HepG2 (cell line): ENCODE measurements around the gene RNF208. TPM values are rescaled to one million over a fixed set of nuclear protein-coding genes. Genes with fewer than 3 reads are reported as not detected.

Experiments used
- GABPA ChIP-seq, 2 experiments: IDR thresholded peaks; 2 replicates each; pipeline ENCODE4 v1.6.1; 2011 to 2016; ENCODE audit warnings: low read depth in 2 of 2, low read length in 1 of 2, missing biosample characterization in 1 of 2, missing genetic modification characterization in 1 of 2
- KAT7 ChIP-seq: IDR thresholded peaks from 2 replicates; pipeline ENCODE4 v1.6.1; 2018; ENCODE audit warnings: borderline replicate concordance, missing compliant biosample characterization
- KDM2A ChIP-seq: sonication (generic); formaldehyde crosslinking; IDR thresholded peaks from 2 replicates; pipeline ENCODE4 v1.4.0; 2020; ENCODE audit warnings: low read depth, missing genetic modification reagents, borderline replicate concordance
- NR2F6 ChIP-seq, 2 experiments: IDR thresholded peaks; 2 replicates each; pipeline ENCODE4 v1.6.1; 2016; ENCODE audit warnings: antibody characterized with exemption in 1 of 2, mild to moderate bottlenecking in 1 of 2
- SMARCC2 ChIP-seq: fragments of 450-650 bp; IDR thresholded peaks from 2 replicates; pipeline ENCODE4 v1.6.1; 2017; ENCODE audit warnings: antibody characterized with exemption, mild to moderate bottlenecking
- TEAD3 ChIP-seq: optimal IDR thresholded peaks from 2 replicates; pipeline ENCODE3; 2016; ENCODE audit warnings: borderline replicate concordance
- TGIF2 ChIP-seq: IDR thresholded peaks from 2 replicates; pipeline ENCODE4 v1.6.1; 2016; ENCODE audit warnings: control low read depth, missing compliant biosample characterization
- ZKSCAN8 ChIP-seq: IDR thresholded peaks from 2 replicates; pipeline ENCODE4 v1.6.1; 2016; ENCODE audit warnings: borderline replicate concordance, missing genetic modification reagents, missing compliant biosample characterization
- ZNF20 ChIP-seq: sonication (generic); formaldehyde crosslinking; IDR thresholded peaks from 2 replicates; pipeline ENCODE4 v1.4.0; 2020; ENCODE audit warnings: mild to moderate bottlenecking, moderate library complexity, missing genetic modification reagents
- ZNF446 ChIP-seq: sonication (generic); formaldehyde crosslinking; IDR thresholded peaks from 2 replicates; pipeline ENCODE4 v1.5.0; 2020; ENCODE audit warnings: mild to moderate bottlenecking, missing genetic modification reagents
- ZNF547 ChIP-seq: sonication (generic); formaldehyde crosslinking; IDR thresholded peaks from 2 replicates; pipeline ENCODE4 v1.5.1; 2020; ENCODE audit warnings: mild to moderate bottlenecking, missing genetic modification reagents
- ZNF75D ChIP-seq: sonication (generic); formaldehyde crosslinking; IDR thresholded peaks from 2 replicates; pipeline ENCODE4 v1.8.1; 2023; ENCODE audit warnings: missing genetic modification reagents, mild to moderate bottlenecking, borderline replicate concordance
- ZNF788 ChIP-seq: sonication (generic); formaldehyde crosslinking; IDR thresholded peaks from 2 replicates; pipeline ENCODE4 v1.5.0; 2020; ENCODE audit warnings: mild to moderate bottlenecking, missing genetic modification reagents, borderline replicate concordance
- ZSCAN25 ChIP-seq: sonication (generic); formaldehyde crosslinking; IDR thresholded peaks from 2 replicates; pipeline ENCODE4 v1.8.0; 2022; ENCODE audit warnings: mild to moderate bottlenecking, missing genetic modification reagents
- polyA plus RNA-seq, 8 experiments: library from polyadenylated mRNA; depleted of rRNA in 3 of 8; stranded (reverse) in 7 of 8; unstranded in 1 of 8; fragments of >200 nt; fragmentation: Illumina TruSeq in 4 of 8; extraction: Trizol in 4 of 8; gene quantifications; 2 replicates each; pipeline versions ENCODE4 v1.2.1 to v1.2.3, GENCODE V29; 2011 to 2016; ENCODE audit warnings: low read depth in 4 of 8, missing spikeins in 1 of 8, mixed read lengths in 1 of 8; ENCODE audit not compliant: insufficient read depth in 1 of 8
- total RNA-seq, 5 experiments: library from RNA; depleted of rRNA; stranded (reverse); fragments of >200 nt; fragmentation: Illumina TruSeq; extraction: Trizol; gene quantifications; 2 replicates each; pipeline ENCODE4 v1.2.3, GENCODE V29; 2016; ENCODE audit warnings: low read depth in 1 of 5
- TF ChIP-seq, protein P1 (sequence below): IDR thresholded peaks from 2 replicates; pipeline ENCODE4 v1.6.1; 2016; ENCODE audit warnings: low read depth
- TF ChIP-seq, protein P2 (sequence below): sonication (generic); formaldehyde crosslinking; IDR thresholded peaks from 2 replicates; pipeline ENCODE4 v1.5.0; 2020; ENCODE audit warnings: missing genetic modification reagents
- TF ChIP-seq, protein P3 (sequence below): IDR thresholded peaks from 2 replicates; pipeline ENCODE4 v1.6.1; 2016
- TF ChIP-seq, protein P4 (sequence below): sonication (generic); formaldehyde crosslinking; IDR thresholded peaks from 2 replicates; pipeline ENCODE4 v1.4.0; 2020; ENCODE audit warnings: low read depth, missing genetic modification reagents
- TF ChIP-seq, protein P5 (sequence below): sonication (generic); formaldehyde crosslinking; IDR thresholded peaks from 2 replicates; pipeline ENCODE4 v1.4.0; 2020; ENCODE audit warnings: missing genetic modification reagents

The RNF208 gene
- total and polyA plus RNA-seq, 2 of the 13 experiments (the other 11 are each of a cell fraction or from before 2014, with no cell fraction given): 1.6 to 2.1 TPM

DNA sequence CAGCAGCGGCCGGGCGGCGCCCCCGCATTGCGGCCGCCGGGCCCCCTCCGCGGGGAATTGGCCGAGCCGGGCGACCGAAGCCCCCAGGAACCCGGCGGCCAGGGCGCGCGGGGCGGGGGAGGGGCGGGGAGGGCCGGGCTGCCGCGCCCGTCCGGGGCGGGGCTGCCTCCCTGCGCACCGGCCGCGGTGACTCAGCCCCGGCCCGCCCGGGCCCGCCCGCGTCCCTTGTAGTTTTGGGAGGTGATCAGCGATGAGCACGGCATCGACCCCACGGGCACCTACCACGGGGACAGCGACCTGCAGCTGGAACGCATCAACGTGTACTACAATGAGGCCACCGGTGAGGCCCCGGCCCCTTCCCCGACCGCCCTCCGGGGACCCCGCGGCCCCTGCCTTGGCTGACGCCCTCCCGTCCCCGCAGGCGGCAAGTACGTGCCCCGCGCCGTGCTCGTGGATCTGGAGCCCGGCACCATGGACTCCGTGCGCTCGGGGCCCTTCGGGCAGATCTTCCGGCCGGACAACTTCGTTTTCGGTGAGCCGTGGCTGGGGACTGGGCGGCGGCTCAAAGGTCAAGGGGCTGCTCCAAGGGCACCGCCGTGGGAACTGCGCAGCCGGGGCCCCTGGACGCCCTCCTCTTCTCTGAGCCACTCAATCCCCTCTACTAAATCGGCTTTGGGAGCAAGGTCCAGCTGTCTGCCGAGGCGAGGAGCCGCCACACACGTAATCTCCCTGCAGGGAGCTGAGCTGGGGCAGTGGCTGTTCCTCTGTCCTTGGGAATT lies 19.6 kb upstream of the RNF208 start (continued):
- TF ChIP-seq, protein P1, sequence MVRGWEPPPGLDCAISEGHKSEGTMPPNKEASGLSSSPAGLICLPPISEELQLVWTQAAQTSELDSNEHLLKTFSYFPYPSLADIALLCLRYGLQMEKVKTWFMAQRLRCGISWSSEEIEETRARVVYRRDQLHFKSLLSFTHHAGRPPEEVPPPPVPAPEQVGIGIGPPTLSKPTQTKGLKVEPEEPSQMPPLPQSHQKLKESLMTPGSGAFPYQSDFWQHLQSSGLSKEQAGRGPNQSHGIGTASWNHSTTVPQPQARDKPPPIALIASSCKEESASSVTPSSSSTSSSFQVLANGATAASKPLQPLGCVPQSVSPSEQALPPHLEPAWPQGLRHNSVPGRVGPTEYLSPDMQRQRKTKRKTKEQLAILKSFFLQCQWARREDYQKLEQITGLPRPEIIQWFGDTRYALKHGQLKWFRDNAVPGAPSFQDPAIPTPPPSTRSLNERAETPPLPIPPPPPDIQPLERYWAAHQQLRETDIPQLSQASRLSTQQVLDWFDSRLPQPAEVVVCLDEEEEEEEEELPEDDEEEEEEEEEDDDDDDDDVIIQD (CRISPR knock-in tag): 0 out of 2 replicates have a peak, but pooled peaks have one; percentile 18
- TF ChIP-seq, protein P2, sequence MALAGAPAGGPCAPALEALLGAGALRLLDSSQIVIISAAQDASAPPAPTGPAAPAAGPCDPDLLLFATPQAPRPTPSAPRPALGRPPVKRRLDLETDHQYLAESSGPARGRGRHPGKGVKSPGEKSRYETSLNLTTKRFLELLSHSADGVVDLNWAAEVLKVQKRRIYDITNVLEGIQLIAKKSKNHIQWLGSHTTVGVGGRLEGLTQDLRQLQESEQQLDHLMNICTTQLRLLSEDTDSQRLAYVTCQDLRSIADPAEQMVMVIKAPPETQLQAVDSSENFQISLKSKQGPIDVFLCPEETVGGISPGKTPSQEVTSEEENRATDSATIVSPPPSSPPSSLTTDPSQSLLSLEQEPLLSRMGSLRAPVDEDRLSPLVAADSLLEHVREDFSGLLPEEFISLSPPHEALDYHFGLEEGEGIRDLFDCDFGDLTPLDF (CRISPR knock-in tag): no peak; the same call in 1 of the 2 replicates
- TF ChIP-seq ZNF75D (CRISPR knock-in tag) (no peak), TEAD3 (CRISPR knock-in tag) (no peak), GABPA (IDR thresholded peaks at IDR 0.05; ENCODE audit: low read depth, low read length) (no peak), GABPA (CRISPR knock-in tag; IDR thresholded peaks at IDR 0.05; ENCODE audit: low read depth) (no peak), ZNF547 (CRISPR knock-in tag) (0 out of 2 replicates have a peak, but pooled peaks have one; percentile 49), ZKSCAN8 (no peak), TGIF2 (no peak), ZSCAN25 (CRISPR knock-in tag) (peak; percentile 41; the same call in 1 of the 2 replicates), KAT7 (CRISPR knock-in tag) (peak; percentile 48; the same call in 1 of the 2 replicates), ZNF20 (CRISPR knock-in tag) (0 out of 2 replicates have a peak, but pooled peaks have one; percentile 84), ZNF446 (CRISPR knock-in tag) (no peak), SMARCC2 (no peak), ZNF788 (CRISPR knock-in tag) (no peak; the same call in 1 of the 2 replicates), KDM2A (CRISPR knock-in tag) (peak; percentile 51; the same call in 1 of the 2 replicates), NR2F6 (IDR thresholded peaks at IDR 0.05) (peak; percentile 72), NR2F6 (CRISPR knock-in tag; IDR thresholded peaks at IDR 0.05) (peak; percentile 66)
- TF ChIP-seq, protein P3, sequence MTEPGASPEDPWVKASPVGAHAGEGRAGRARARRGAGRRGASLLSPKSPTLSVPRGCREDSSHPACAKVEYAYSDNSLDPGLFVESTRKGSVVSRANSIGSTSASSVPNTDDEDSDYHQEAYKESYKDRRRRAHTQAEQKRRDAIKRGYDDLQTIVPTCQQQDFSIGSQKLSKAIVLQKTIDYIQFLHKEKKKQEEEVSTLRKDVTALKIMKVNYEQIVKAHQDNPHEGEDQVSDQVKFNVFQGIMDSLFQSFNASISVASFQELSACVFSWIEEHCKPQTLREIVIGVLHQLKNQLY (CRISPR knock-in tag): no peak
- TF ChIP-seq, protein P4, sequence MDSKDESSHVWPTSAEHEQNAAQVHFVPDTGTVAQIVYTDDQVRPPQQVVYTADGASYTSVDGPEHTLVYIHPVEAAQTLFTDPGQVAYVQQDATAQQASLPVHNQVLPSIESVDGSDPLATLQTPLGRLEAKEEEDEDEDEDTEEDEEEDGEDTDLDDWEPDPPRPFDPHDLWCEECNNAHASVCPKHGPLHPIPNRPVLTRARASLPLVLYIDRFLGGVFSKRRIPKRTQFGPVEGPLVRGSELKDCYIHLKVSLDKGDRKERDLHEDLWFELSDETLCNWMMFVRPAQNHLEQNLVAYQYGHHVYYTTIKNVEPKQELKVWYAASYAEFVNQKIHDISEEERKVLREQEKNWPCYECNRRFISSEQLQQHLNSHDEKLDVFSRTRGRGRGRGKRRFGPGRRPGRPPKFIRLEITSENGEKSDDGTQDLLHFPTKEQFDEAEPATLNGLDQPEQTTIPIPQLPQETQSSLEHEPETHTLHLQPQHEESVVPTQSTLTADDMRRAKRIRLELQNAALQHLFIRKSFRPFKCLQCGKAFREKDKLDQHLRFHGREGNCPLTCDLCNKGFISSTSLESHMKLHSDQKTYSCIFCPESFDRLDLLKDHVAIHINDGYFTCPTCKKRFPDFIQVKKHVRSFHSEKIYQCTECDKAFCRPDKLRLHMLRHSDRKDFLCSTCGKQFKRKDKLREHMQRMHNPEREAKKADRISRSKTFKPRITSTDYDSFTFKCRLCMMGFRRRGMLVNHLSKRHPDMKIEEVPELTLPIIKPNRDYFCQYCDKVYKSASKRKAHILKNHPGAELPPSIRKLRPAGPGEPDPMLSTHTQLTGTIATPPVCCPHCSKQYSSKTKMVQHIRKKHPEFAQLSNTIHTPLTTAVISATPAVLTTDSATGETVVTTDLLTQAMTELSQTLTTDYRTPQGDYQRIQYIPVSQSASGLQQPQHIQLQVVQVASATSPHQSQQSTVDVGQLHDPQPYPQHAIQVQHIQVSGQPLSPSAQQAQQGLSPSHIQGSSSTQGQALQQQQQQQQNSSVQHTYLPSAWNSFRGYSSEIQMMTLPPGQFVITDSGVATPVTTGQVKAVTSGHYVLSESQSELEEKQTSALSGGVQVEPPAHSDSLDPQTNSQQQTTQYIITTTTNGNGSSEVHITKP (CRISPR knock-in tag): no peak
- TF ChIP-seq, protein P5, sequence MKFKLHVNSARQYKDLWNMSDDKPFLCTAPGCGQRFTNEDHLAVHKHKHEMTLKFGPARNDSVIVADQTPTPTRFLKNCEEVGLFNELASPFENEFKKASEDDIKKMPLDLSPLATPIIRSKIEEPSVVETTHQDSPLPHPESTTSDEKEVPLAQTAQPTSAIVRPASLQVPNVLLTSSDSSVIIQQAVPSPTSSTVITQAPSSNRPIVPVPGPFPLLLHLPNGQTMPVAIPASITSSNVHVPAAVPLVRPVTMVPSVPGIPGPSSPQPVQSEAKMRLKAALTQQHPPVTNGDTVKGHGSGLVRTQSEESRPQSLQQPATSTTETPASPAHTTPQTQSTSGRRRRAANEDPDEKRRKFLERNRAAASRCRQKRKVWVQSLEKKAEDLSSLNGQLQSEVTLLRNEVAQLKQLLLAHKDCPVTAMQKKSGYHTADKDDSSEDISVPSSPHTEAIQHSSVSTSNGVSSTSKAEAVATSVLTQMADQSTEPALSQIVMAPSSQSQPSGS (CRISPR knock-in tag): no peak
